KMS-11 (cell line): ENCODE results near the gene WAS.

Experiments used
- H2AFZ ChIP-seq: fragments of 200-600 bp; sonication (generic); 2 replicates; pipeline ENCODE4 v1.6.1; 2016; ENCODE audit warnings: antibody characterized with exemption, mixed run types, low read depth
- H3K27ac ChIP-seq: fragments of 200-600 bp; sonication (generic); 2 replicates; pipeline ENCODE4 v1.6.1; 2016; ENCODE audit warnings: mild to moderate bottlenecking, mixed run types
- H3K27me3 ChIP-seq: fragments of 200-600 bp; sonication (generic); 2 replicates; pipeline ENCODE4 v1.6.1; 2017; ENCODE audit warnings: mild to moderate bottlenecking, low read depth, mixed run types, moderate library complexity; ENCODE audit not compliant: insufficient read depth
- H3K36me3 ChIP-seq: fragments of 200-600 bp; sonication (generic); 2 replicates; pipeline ENCODE4 v1.6.1; 2017; ENCODE audit warnings: mild to moderate bottlenecking, mixed run types; ENCODE audit not compliant: insufficient read depth
- H3K4me1 ChIP-seq: fragments of 200-600 bp; sonication (generic); 2 replicates; pipeline ENCODE4 v1.6.1; 2016; ENCODE audit warnings: mild to moderate bottlenecking, low read depth, mixed run types; ENCODE audit not compliant: poor library complexity, severe bottlenecking
- H3K4me2 ChIP-seq: fragments of 200-600 bp; sonication (generic); 2 replicates; pipeline ENCODE4 v1.7.0; 2016; ENCODE audit warnings: mild to moderate bottlenecking, mixed run types
- H3K4me3 ChIP-seq: fragments of 200-600 bp; sonication (generic); IDR thresholded peaks from 2 replicates; pipeline ENCODE4 v1.6.1; 2017; ENCODE audit warnings: low read depth, low read length, mixed read lengths; ENCODE audit not compliant: insufficient read depth
- H3K79me2 ChIP-seq: fragments of 200-600 bp; sonication (generic); 2 replicates; pipeline ENCODE4 v1.6.1; 2016; ENCODE audit warnings: low read depth, mixed run types; ENCODE audit not compliant: insufficient read depth
- H3K9ac ChIP-seq: fragments of 200-600 bp; sonication (generic); 2 replicates; pipeline ENCODE4 v1.6.1; 2016; ENCODE audit warnings: mild to moderate bottlenecking, mixed run types
- H4K20me1 ChIP-seq: fragments of 200-600 bp; sonication (generic); 2 replicates; pipeline ENCODE4 v1.6.1; 2016; ENCODE audit warnings: mild to moderate bottlenecking, mixed run types; ENCODE audit not compliant: insufficient read depth
- TF ChIP-seq, protein P1 (sequence below): fragments of 200-600 bp; sonication (generic); conservative IDR thresholded peaks from 2 replicates; pipeline ENCODE4 v1.6.1; 2017; ENCODE audit warnings: low read depth, mild to moderate bottlenecking, antibody characterized with exemption, low read length, moderate library complexity, mixed read lengths

WAS gene

DNA sequence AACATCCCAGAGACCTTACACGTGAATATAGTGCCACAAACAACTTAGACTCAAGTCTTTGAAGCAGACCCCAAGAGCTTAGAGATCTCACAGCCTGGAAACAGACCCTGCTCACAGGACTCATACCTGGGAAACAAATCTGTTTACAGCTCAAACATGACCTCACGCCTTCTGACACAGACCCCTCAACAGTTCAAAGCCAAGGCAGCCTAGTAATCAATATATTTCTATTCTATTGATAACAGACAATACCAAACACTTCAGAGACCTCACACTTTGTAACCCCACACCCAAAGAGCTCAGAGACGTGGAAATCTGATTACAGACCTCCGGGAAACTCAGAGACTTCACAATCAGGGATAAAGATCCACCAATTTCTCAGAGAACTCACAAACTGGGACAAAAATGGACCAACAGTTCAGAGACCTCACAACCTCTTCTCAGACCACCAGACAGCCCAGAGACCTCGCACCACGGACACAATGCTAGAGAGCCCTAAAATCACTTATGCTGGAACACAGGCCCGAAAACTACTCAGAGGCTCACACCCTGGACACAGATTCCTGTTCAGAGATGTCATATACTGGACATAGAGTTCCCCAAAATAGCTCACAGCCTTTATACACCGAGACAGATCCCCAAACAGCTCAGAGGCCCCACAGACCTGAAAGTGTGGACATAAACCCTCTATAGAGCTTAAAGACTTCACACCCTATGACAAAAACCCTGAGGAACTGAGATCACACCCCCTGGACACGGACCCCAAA is 27.7 kb downstream of the WAS start:
- H3K9ac ChIP-seq = no peak overlapping the region
- TF ChIP-seq, protein P1, sequence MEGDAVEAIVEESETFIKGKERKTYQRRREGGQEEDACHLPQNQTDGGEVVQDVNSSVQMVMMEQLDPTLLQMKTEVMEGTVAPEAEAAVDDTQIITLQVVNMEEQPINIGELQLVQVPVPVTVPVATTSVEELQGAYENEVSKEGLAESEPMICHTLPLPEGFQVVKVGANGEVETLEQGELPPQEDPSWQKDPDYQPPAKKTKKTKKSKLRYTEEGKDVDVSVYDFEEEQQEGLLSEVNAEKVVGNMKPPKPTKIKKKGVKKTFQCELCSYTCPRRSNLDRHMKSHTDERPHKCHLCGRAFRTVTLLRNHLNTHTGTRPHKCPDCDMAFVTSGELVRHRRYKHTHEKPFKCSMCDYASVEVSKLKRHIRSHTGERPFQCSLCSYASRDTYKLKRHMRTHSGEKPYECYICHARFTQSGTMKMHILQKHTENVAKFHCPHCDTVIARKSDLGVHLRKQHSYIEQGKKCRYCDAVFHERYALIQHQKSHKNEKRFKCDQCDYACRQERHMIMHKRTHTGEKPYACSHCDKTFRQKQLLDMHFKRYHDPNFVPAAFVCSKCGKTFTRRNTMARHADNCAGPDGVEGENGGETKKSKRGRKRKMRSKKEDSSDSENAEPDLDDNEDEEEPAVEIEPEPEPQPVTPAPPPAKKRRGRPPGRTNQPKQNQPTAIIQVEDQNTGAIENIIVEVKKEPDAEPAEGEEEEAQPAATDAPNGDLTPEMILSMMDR = no peak

GRCh38 chrX:48711929-48712505 is 28.4 kb downstream of the WAS start:
- H3K27ac ChIP-seq = no peak overlapping the region
- no peak overlapping the region for H3K4me3 ChIP-seq
- no peak overlapping the region for H3K9ac ChIP-seq
- no peaks in the 10 kb centered on the region for H3K79me2 ChIP-seq
- no peak overlapping the region for H3K4me2 ChIP-seq
- TF ChIP-seq, protein P1 = no peak
- H4K20me1 ChIP-seq = no peaks in the 10 kb centered on the region
- H3K27me3 ChIP-seq = no peaks in the 10 kb centered on the region
- no peaks in the 10 kb centered on the region for H3K4me1 ChIP-seq
- no peaks in the 10 kb centered on the region for H3K36me3 ChIP-seq
- no peak overlapping the region for H2AFZ ChIP-seq

More for the DNA sequence above, 27.7 kb downstream of the WAS start:
- H3K36me3 ChIP-seq = no peaks in the 10 kb centered on the region
- no peaks in the 10 kb centered on the region for H3K79me2 ChIP-seq
- no peak overlapping the region for H3K27ac ChIP-seq
- H3K4me3 ChIP-seq = no peak overlapping the region
- H4K20me1 ChIP-seq = no peaks in the 10 kb centered on the region
- no peak overlapping the region for H2AFZ ChIP-seq
- no peaks in the 10 kb centered on the region for H3K27me3 ChIP-seq
- no peaks in the 10 kb centered on the region for H3K4me1 ChIP-seq
- no peak overlapping the region for H3K4me2 ChIP-seq

- no peak overlapping the region for H3K27ac ChIP-seq
- TF ChIP-seq, protein P1 = no peak
- H3K27me3 ChIP-seq = no peaks in the 10 kb centered on the region
- no peaks in the 10 kb centered on the region for H3K4me1 ChIP-seq
- H3K4me2 ChIP-seq = no peak overlapping the region
- H3K79me2 ChIP-seq = no peaks in the 10 kb centered on the region
- H4K20me1 ChIP-seq = no peaks in the 10 kb centered on the region
- H3K36me3 ChIP-seq = no peaks in the 10 kb centered on the region
- no peak overlapping the region for H3K9ac ChIP-seq
- H2AFZ ChIP-seq = no peak overlapping the region
- no peak overlapping the region for H3K4me3 ChIP-seq
Observed at GRCh38 chrX:48713847-48714246, 30.2 kb downstream of the WAS start.

DNA sequence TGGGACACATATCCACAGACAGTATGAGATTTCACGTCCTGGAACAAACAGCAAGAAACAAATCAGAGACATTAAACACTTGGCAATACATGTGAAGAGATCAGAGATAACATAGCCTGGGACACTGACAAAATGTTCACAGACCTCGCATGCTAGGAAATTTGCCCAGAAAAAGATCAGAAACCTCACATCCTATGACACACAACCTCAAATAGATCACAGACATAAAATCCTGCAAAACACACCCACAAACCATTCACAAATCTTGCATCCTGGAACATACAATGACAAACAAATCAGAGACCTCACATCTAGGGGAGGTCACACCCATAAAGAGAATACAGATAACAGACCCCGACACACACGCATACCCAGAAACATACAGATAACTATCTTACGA is 31.0 kb downstream of the WAS start:
- no peak overlapping the region for H3K4me2 ChIP-seq
- H4K20me1 ChIP-seq = no peaks in the 10 kb centered on the region
- H2AFZ ChIP-seq = no peak overlapping the region
- no peak overlapping the region for H3K27ac ChIP-seq
- no peaks in the 10 kb centered on the region for H3K79me2 ChIP-seq
- no peak overlapping the region for H3K4me3 ChIP-seq
- no peaks in the 10 kb centered on the region for H3K4me1 ChIP-seq
- TF ChIP-seq, protein P1 = no peak
- no peak overlapping the region for H3K9ac ChIP-seq
- no peaks in the 10 kb centered on the region for H3K27me3 ChIP-seq
- no peaks in the 10 kb centered on the region for H3K36me3 ChIP-seq
